K562 (cell line): ENCODE results near the gene STX3. TPM values are rescaled to one million over a fixed set of nuclear protein-coding genes. Genes with fewer than 3 reads are reported as not detected.

Source experiments
- ATAC-seq: fragments of 200-7000 bp; cut with Tn5 transposase; 3 replicates; pipeline ENCODE4 v1.9.1; 2020; ENCODE audit warnings: moderate library complexity
- BruUV-seq: library from RNA; stranded (reverse); fragments of 400-500 nt; replicated peaks from 2 replicates; lab custom pipeline; 2021; lab: Mats Ljungman, UMichigan
- CTCF ChIA-PET: fragments of 300-600 bp; formaldehyde crosslinking; extraction: SDS; loops from one replicate; lab custom pipeline; 2021; ENCODE audit warnings: low intra/inter-chr PET ratio; lab: Yijun Ruan, JAX
- POLR2A ChIA-PET: fragments of 300-600, 350-650 bp; sonication (Branson Sonifier 250); formaldehyde crosslinking; extraction: SDS; loops from one replicate; lab custom pipeline; 2021; ENCODE audit warnings: antibody characterized with exemption, inconsistent platforms; lab: Yijun Ruan, JAX
- DNase-seq, 4 experiments: peaks; one replicate each; pipeline versions ENCODE4 v3.0.0 to v3.0.0-alpha.2; 2011 to 2018; ENCODE audit warnings: low spot score in 3 of 4, mixed read lengths in 3 of 4; ENCODE audit errors: extremely low read depth in 1 of 4
- FAIRE-seq: peaks from 2 replicates; lab custom pipeline; 2011; peaks lifted over from hg19 to GRCh38; lab: Jason Lieb, UNC
- H2AFZ ChIP-seq: 2 replicates; pipeline ENCODE4 v1.6.0; 2011; ENCODE audit warnings: low read depth, low read length, control low read depth, inconsistent platforms
- H3K27ac ChIP-seq: fragments of 200-600 bp; 3 replicates; pipeline ENCODE4 v1.8.0; 2011; ENCODE audit warnings: low read depth, mild to moderate bottlenecking, control low read depth, inconsistent platforms, low read length, moderate library complexity, mixed read lengths; ENCODE audit errors: extremely low read depth
- H3K27me3 ChIP-seq, 2 experiments: fragments of 300-600 bp in 1 of 2; 2 replicates in 1 of 2; 3 replicates in 1 of 2; pipeline versions ENCODE4 v1.6.0 to v1.8.0; 2011; ENCODE audit warnings: inconsistent platforms in 2 of 2, low read length in 2 of 2, mild to moderate bottlenecking in 1 of 2, mixed read lengths in 1 of 2, moderate library complexity in 1 of 2; ENCODE audit not compliant: control insufficient read depth in 2 of 2, insufficient read depth in 2 of 2
- H3K36me3 ChIP-seq: fragments of 300-600 bp; 3 replicates; pipeline ENCODE4 v1.8.0; 2011; ENCODE audit warnings: mild to moderate bottlenecking, low read length, inconsistent platforms; ENCODE audit not compliant: control insufficient read depth, insufficient read depth
- H3K4me1 ChIP-seq, 2 experiments: fragments of 200-600 bp in 1 of 2; replicated peaks in 1 of 2; 2 replicates in 1 of 2; 3 replicates in 1 of 2; pipeline versions ENCODE4 v1.5.1 to v1.8.0; 2011; ENCODE audit warnings: inconsistent platforms in 2 of 2, low read length in 2 of 2, mild to moderate bottlenecking in 1 of 2, mixed read lengths in 1 of 2, moderate library complexity in 1 of 2; ENCODE audit not compliant: control insufficient read depth in 2 of 2, insufficient read depth in 2 of 2
- H3K4me2 ChIP-seq: 2 replicates; pipeline ENCODE4 v1.6.1; 2011; ENCODE audit warnings: low read length, control low read depth, inconsistent platforms, mixed read lengths; ENCODE audit not compliant: insufficient read depth
- H3K4me3 ChIP-seq: fragments of 200-600 bp; sonication (generic), shearing (Covaris generic); 2 replicates; pipeline ENCODE4 v1.5.1; 2016; ENCODE audit warnings: control low read depth, inconsistent platforms
- H3K79me2 ChIP-seq: fragments of 200-600 bp; 3 replicates; pipeline ENCODE4 v1.8.0; 2011; ENCODE audit warnings: low read length, inconsistent platforms; ENCODE audit not compliant: control insufficient read depth, insufficient read depth
- H3K9ac ChIP-seq, 2 experiments: 2 replicates each; pipeline versions ENCODE4 v1.6.0 to v1.6.1; 2011; ENCODE audit warnings: low read depth in 2 of 2, low read length in 2 of 2, control low read depth in 1 of 2, inconsistent platforms in 1 of 2, mild to moderate bottlenecking in 1 of 2, mixed read lengths in 1 of 2; ENCODE audit not compliant: insufficient read depth in 1 of 2
- H3K9me1 ChIP-seq: one replicate; pipeline ENCODE4 v1.6.0; 2011; ENCODE audit warnings: inconsistent platforms, mild to moderate bottlenecking, low read length, moderate library complexity; ENCODE audit not compliant: control insufficient read depth, insufficient read depth
- H3K9me3 ChIP-seq: replicated peaks from 2 replicates; pipeline ENCODE4 v1.5.1; 2011; ENCODE audit warnings: low read depth, low read length, inconsistent platforms; ENCODE audit not compliant: control insufficient read depth, insufficient read depth
- H4K20me1 ChIP-seq: replicated peaks from 2 replicates; pipeline ENCODE4 v1.6.1; 2011; ENCODE audit warnings: low read length, inconsistent platforms, mixed read lengths; ENCODE audit not compliant: control insufficient read depth, insufficient read depth
- ATF7 ChIP-seq: fragments of 450-650 bp; IDR thresholded peaks from 2 replicates; pipeline ENCODE4 v1.7.1; 2014; ENCODE audit warnings: mild to moderate bottlenecking, moderate library complexity
- CBFA2T2 ChIP-seq: fragments of 450-650 bp; conservative IDR thresholded peaks from 2 replicates; pipeline ENCODE4 v1.6.1; 2017; ENCODE audit warnings: mild to moderate bottlenecking
- FOSL1 ChIP-seq: fragments of 200-800 bp; sonication (Bioruptor generic); conservative IDR thresholded peaks from 2 replicates; pipeline ENCODE4 v1.6.1; 2016; ENCODE audit warnings: missing genetic modification characterization, missing compliant biosample characterization
- IFI16 ChIP-seq: fragments of 250-450 bp; sonication (Bioruptor Pico); IDR thresholded peaks from 2 replicates; pipeline ENCODE4 v2.1.2; 2022; ENCODE audit warnings: mild to moderate bottlenecking, inconsistent platforms
- JUN ChIP-seq, 2 experiments: sonication (generic) in 1 of 2; formaldehyde crosslinking in 1 of 2; IDR thresholded peaks; 2 replicates each; pipeline versions ENCODE4 v1.6.1 to v1.8.0; 2012 to 2022; ENCODE audit warnings: borderline replicate concordance in 2 of 2, mild to moderate bottlenecking in 2 of 2, improper control_type of control experiment in 1 of 2, low read depth in 1 of 2, low read length in 1 of 2, missing genetic modification reagents in 1 of 2
- JUND ChIP-seq, 2 experiments: IDR thresholded peaks; 2 replicates in 1 of 2; 3 replicates in 1 of 2; pipeline ENCODE4 v1.6.1; 2011; ENCODE audit warnings: borderline replicate concordance in 2 of 2, low read depth in 2 of 2, low read length in 2 of 2, improper control_type of control experiment in 1 of 2, missing biosample characterization in 1 of 2, missing genetic modification characterization in 1 of 2, missing genetic modification reagents in 1 of 2
- KDM1A ChIP-seq, 2 experiments: fragments of 450-650 bp; IDR thresholded peaks; 2 replicates each; pipeline ENCODE4 v1.6.1; 2016; ENCODE audit warnings: mild to moderate bottlenecking in 2 of 2
- POLR2AphosphoS5 ChIP-seq: IDR thresholded peaks from 2 replicates; pipeline ENCODE4 v1.6.1; 2011; ENCODE audit warnings: mild to moderate bottlenecking, low read depth, low read length, moderate library complexity; ENCODE audit not compliant: control insufficient read depth, insufficient read depth
- PTTG1 ChIP-seq: fragments of 450-650 bp; IDR thresholded peaks from 2 replicates; pipeline ENCODE4 v1.6.1; 2016; ENCODE audit warnings: low read depth, mild to moderate bottlenecking, missing genetic modification characterization, missing compliant biosample characterization
- RERE ChIP-seq: sonication (generic); formaldehyde crosslinking; IDR thresholded peaks from 2 replicates; pipeline ENCODE4 v1.8.0; 2023; ENCODE audit warnings: missing genetic modification reagents, mild to moderate bottlenecking, borderline replicate concordance
- SMARCC2 ChIP-seq: fragments of 450-650 bp; IDR thresholded peaks from 2 replicates; pipeline ENCODE4 v1.6.1; 2017; ENCODE audit warnings: antibody characterized with exemption, moderate library complexity, mild to moderate bottlenecking, low read depth
- ZNF707 ChIP-seq: fragments of 250-450 bp; sonication (Bioruptor Pico); conservative IDR thresholded peaks from 2 replicates; pipeline ENCODE4 v1.8.0; 2022; ENCODE audit warnings: inconsistent platforms, mild to moderate bottlenecking, moderate library complexity
- WGBS: fragments of 100-300 bp; shearing (Covaris generic); methylation state at CpG from one replicate; pipeline ENCODE4 v1.1.6; 2016; ENCODE audit warnings: low coverage, mixed read lengths; ENCODE audit not compliant: insufficient coverage; ENCODE audit errors: missing lambda C conversion rate; 5-methylcytosine and 5-hydroxymethylcytosine counted together
- in situ Hi-C: fragments of 300-500 bp; cut with MboI; formaldehyde crosslinking; loops from 4 replicates; pipeline ENCODE4 v1.15.0; 2018; ENCODE audit warnings: inconsistent platforms, mixed read lengths
- intact Hi-C: fragments of 100-400 bp; cut with micrococcal nuclease; formaldehyde crosslinking; loops from 2 replicates; pipeline ENCODE4 v1.14.2; 2022
- polyA plus RNA-seq, 8 experiments: library from polyadenylated mRNA; depleted of rRNA in 4 of 8; stranded (reverse) in 5 of 8; unstranded in 3 of 8; fragments of >200 nt; fragmentation: Nextera tagmentation in 2 of 8; fragmentation: Illumina TruSeq in 1 of 8; extraction: Ambion mirVana in 2 of 8; extraction: Trizol in 1 of 8; gene quantifications; 2 replicates each; pipeline versions ENCODE4 v1.2.1 to v1.2.3, GENCODE V29; 2011 to 2014; ENCODE audit warnings: inconsistent platforms in 1 of 8, missing spikeins in 1 of 8
- total RNA-seq, 7 experiments: library from RNA; depleted of rRNA in 6 of 7; stranded (reverse); fragments of >200 nt in 6 of 7; fragmentation: Illumina TruSeq in 2 of 7; extraction: Trizol in 2 of 7; gene quantifications; 2 replicates each; pipeline versions ENCODE4 v1.2.1 to v1.2.3, GENCODE V29; 2011 to 2021; ENCODE audit warnings: low replicate concordance in 1 of 7

Gene STX3
- total and polyA plus RNA-seq, 9 of the 15 experiments (the other 6 are each of a cell fraction or from before 2014, with no cell fraction given), result 12.0 to 91.6 (median 48.7) TPM

GRCh38 chr11:59773083-59773440 is 17.9 kb downstream of the STX3 start (continued):
- no peak for TF ChIP-seq RERE (CRISPR knock-in tag)
- no peak for TF ChIP-seq IFI16 (CRISPR knock-in tag)
- TF ChIP-seq, all 486 proteins: peak for 0

- H3K36me3 ChIP-seq, result peaks cover 70% of the 10 kb centered on the region
- H3K4me3 ChIP-seq, result no peak overlapping the region
- BruUV-seq, result no TSS peak
- 43% methylated on average over 5 of the region's 5 CpGs for WGBS
- peaks cover 5 to 12% of the 10 kb centered on the region in 2 experiments for H3K4me1 ChIP-seq
- peaks cover 14% of the 10 kb centered on the region; the same call in 2 of the 3 replicates for H3K79me2 ChIP-seq
- H3K9me3 ChIP-seq, result no peaks in the 10 kb centered on the region
- H3K4me2 ChIP-seq, result no peak overlapping the region
- H3K9ac ChIP-seq, result no peak overlapping the region
- intact Hi-C loops, result no loop called here
- no peaks in the 10 kb centered on the region for H3K27me3 ChIP-seq
- POLR2A ChIA-PET, result interaction anchor here (2.2 to 2.7 kb wide), 2 partner anchors 10 to 12 kb away, joined by 5 to 10 read pairs; no protein-coding TSS in a partner anchor
- H4K20me1 ChIP-seq, result peaks cover 4% of the 10 kb centered on the region; the same call in 1 of the 2 replicates
- no peak overlapping the region for H2AFZ ChIP-seq
- FAIRE-seq (no peak), DNase-seq (peak in 2 of 4 experiments; percentile 30 to 60), ATAC-seq (no peak)
- H3K27ac ChIP-seq, result no peak overlapping the region
- CTCF ChIA-PET, result no interaction called here
- no peaks in the 10 kb centered on the region for H3K9me1 ChIP-seq
- in situ Hi-C loops, result no loop called here
- TF ChIP-seq PTTG1 (tag) (no peak), KDM1A (IDR thresholded peaks at IDR 0.05) (peak; percentile 94 to 95), ZNF707 (no peak), FOSL1 (peak; percentile 97), JUND (IDR thresholded peaks at IDR 0.05; ENCODE audit: borderline replicate concordance, low read depth, low read length) (peak; percentile 90), JUND (tag; IDR thresholded peaks at IDR 0.05; ENCODE audit: borderline replicate concordance, low read depth, low read length) (peak; percentile 79; the same call in 1 of the 3 replicates), SMARCC2 (0 out of 2 replicates have a peak, but pooled peaks have one; percentile 31), POLR2AphosphoS5 (no peak), ATF7 (0 out of 2 replicates have a peak, but pooled peaks have one; percentile 34), CBFA2T2 (peak; percentile 35; the same call in 1 of the 2 replicates), JUN (IDR thresholded peaks at IDR 0.05; ENCODE audit: borderline replicate concordance, low read depth, low read length) (peak; percentile 95), JUN (CRISPR knock-in tag; IDR thresholded peaks at IDR 0.05; ENCODE audit: borderline replicate concordance) (no peak)
Observed at GRCh38 chr11:59776210-59777066, 21.3 kb downstream of the STX3 start.
